Activated naive CD4-positive, alpha-beta T cell treated with anti-CD3 and anti-CD28 coated beads, Interleukin-2, amount 50 U/mL, for 24 hours (primary cell): Measurements from ENCODE around the gene SORCS2.

ENCODE experiments used
- H3K27ac Mint-ChIP-seq: one replicate; pipeline ENCODE4 v1.8.0; 2021; ENCODE audit warnings: mild to moderate bottlenecking, mixed read lengths
- H3K27me3 Mint-ChIP-seq: one replicate; pipeline ENCODE4 v1.8.0; 2021; ENCODE audit warnings: mixed read lengths
- H3K36me3 Mint-ChIP-seq: one replicate; pipeline ENCODE4 v1.8.0; 2021; ENCODE audit warnings: mixed read lengths
- H3K4me1 Mint-ChIP-seq: one replicate; pipeline ENCODE4 v1.8.0; 2021; ENCODE audit warnings: mixed read lengths
- H3K4me3 Mint-ChIP-seq: one replicate; pipeline ENCODE4 v1.8.0; 2021; ENCODE audit warnings: mild to moderate bottlenecking, mixed read lengths
- H3K9me3 Mint-ChIP-seq: one replicate; pipeline ENCODE4 v1.8.0; 2021; ENCODE audit warnings: mixed read lengths

The SORCS2 gene

GRCh38 chr4:7714738-7715137 lies 522.4 kb downstream of the SORCS2 start:
- no peak overlapping the region for H3K4me3 Mint-ChIP-seq
- H3K9me3 Mint-ChIP-seq = no peaks in the 10 kb centered on the region
- no peaks in the 10 kb centered on the region for H3K4me1 Mint-ChIP-seq
- H3K36me3 Mint-ChIP-seq = no peaks in the 10 kb centered on the region
- H3K27me3 Mint-ChIP-seq = no peaks in the 10 kb centered on the region
- H3K27ac Mint-ChIP-seq = no peak overlapping the region

- Mint-ChIP-seq H3K4me3 (no peak overlapping the region), H3K36me3 (no peaks in the 10 kb centered on the region), H3K27ac (no peak overlapping the region), H3K27me3 (no peaks in the 10 kb centered on the region), H3K4me1 (no peaks in the 10 kb centered on the region), H3K9me3 (no peaks in the 10 kb centered on the region)
Observed at GRCh38 chr4:7715271-7716009, 523.1 kb downstream of the SORCS2 start.

GRCh38 chr4:7716010-7716721 lies 523.8 kb downstream of the SORCS2 start:
- Mint-ChIP-seq H3K27ac (no peak overlapping the region), H3K27me3 (no peaks in the 10 kb centered on the region), H3K36me3 (no peaks in the 10 kb centered on the region), H3K4me3 (no peak overlapping the region), H3K9me3 (no peaks in the 10 kb centered on the region), H3K4me1 (no peaks in the 10 kb centered on the region)

- no peaks in the 10 kb centered on the region for H3K36me3 Mint-ChIP-seq
- no peaks in the 10 kb centered on the region for H3K4me1 Mint-ChIP-seq
- no peak overlapping the region for H3K4me3 Mint-ChIP-seq
- no peak overlapping the region for H3K27ac Mint-ChIP-seq
- H3K9me3 Mint-ChIP-seq = no peaks in the 10 kb centered on the region
- H3K27me3 Mint-ChIP-seq = no peaks in the 10 kb centered on the region
Observed at GRCh38 chr4:7717161-7717560, 524.8 kb downstream of the SORCS2 start.

- no peak overlapping the region for H3K27ac Mint-ChIP-seq
Observed at GRCh38 chr4:7717946-7718490, 525.7 kb downstream of the SORCS2 start.

GRCh38 chr4:7719354-7720174 lies 527.2 kb downstream of the SORCS2 start:
- no peak overlapping the region for H3K27ac Mint-ChIP-seq
- H3K36me3 Mint-ChIP-seq = no peaks in the 10 kb centered on the region
- no peaks in the 10 kb centered on the region for H3K4me1 Mint-ChIP-seq
- no peaks in the 10 kb centered on the region for H3K27me3 Mint-ChIP-seq
- no peaks in the 10 kb centered on the region for H3K9me3 Mint-ChIP-seq
- no peak overlapping the region for H3K4me3 Mint-ChIP-seq

More at GRCh38 chr4:7717946-7718490, 525.7 kb downstream of the SORCS2 start:
- Mint-ChIP-seq H3K4me3 (no peak overlapping the region), H3K4me1 (no peaks in the 10 kb centered on the region), H3K27me3 (no peaks in the 10 kb centered on the region), H3K36me3 (no peaks in the 10 kb centered on the region), H3K9me3 (no peaks in the 10 kb centered on the region)

- Mint-ChIP-seq H3K4me3 (no peak overlapping the region), H3K4me1 (no peaks in the 10 kb centered on the region)
Observed at GRCh38 chr4:7721984-7722551, 529.7 kb downstream of the SORCS2 start.

GRCh38 chr4:7722766-7723387 lies 530.5 kb downstream of the SORCS2 start:
- Mint-ChIP-seq H3K4me1 (no peaks in the 10 kb centered on the region), H3K9me3 (no peaks in the 10 kb centered on the region), H3K27ac (no peak overlapping the region), H3K27me3 (no peaks in the 10 kb centered on the region), H3K4me3 (no peak overlapping the region), H3K36me3 (no peaks in the 10 kb centered on the region)

More at GRCh38 chr4:7721984-7722551, 529.7 kb downstream of the SORCS2 start:
- no peaks in the 10 kb centered on the region for H3K9me3 Mint-ChIP-seq
- no peaks in the 10 kb centered on the region for H3K36me3 Mint-ChIP-seq
- H3K27me3 Mint-ChIP-seq = no peaks in the 10 kb centered on the region
- no peak overlapping the region for H3K27ac Mint-ChIP-seq

GRCh38 chr4:7723625-7724024 lies 531.3 kb downstream of the SORCS2 start:
- Mint-ChIP-seq H3K4me3 (no peak overlapping the region), H3K9me3 (no peaks in the 10 kb centered on the region), H3K27ac (no peak overlapping the region), H3K36me3 (no peaks in the 10 kb centered on the region), H3K4me1 (no peaks in the 10 kb centered on the region), H3K27me3 (no peaks in the 10 kb centered on the region)

- Mint-ChIP-seq H3K36me3 (no peaks in the 10 kb centered on the region), H3K4me1 (no peaks in the 10 kb centered on the region), H3K9me3 (no peaks in the 10 kb centered on the region), H3K4me3 (no peak overlapping the region), H3K27ac (no peak overlapping the region), H3K27me3 (no peaks in the 10 kb centered on the region)
Observed at GRCh38 chr4:7725951-7726350, 533.6 kb downstream of the SORCS2 start.

GRCh38 chr4:7726665-7727413 lies 534.5 kb downstream of the SORCS2 start:
- Mint-ChIP-seq H3K27me3 (no peaks in the 10 kb centered on the region), H3K4me3 (no peak overlapping the region), H3K27ac (no peak overlapping the region), H3K36me3 (no peaks in the 10 kb centered on the region), H3K9me3 (no peaks in the 10 kb centered on the region), H3K4me1 (no peaks in the 10 kb centered on the region)

GRCh38 chr4:7727749-7728148 lies 535.4 kb downstream of the SORCS2 start:
- no peaks in the 10 kb centered on the region for H3K4me1 Mint-ChIP-seq
- H3K36me3 Mint-ChIP-seq = no peaks in the 10 kb centered on the region
- no peak overlapping the region for H3K4me3 Mint-ChIP-seq
- no peak overlapping the region for H3K27ac Mint-ChIP-seq
- H3K9me3 Mint-ChIP-seq = no peaks in the 10 kb centered on the region
- H3K27me3 Mint-ChIP-seq = no peaks in the 10 kb centered on the region

- no peaks in the 10 kb centered on the region for H3K27me3 Mint-ChIP-seq
- no peaks in the 10 kb centered on the region for H3K36me3 Mint-ChIP-seq
- no peak overlapping the region for H3K4me3 Mint-ChIP-seq
- H3K4me1 Mint-ChIP-seq = no peaks in the 10 kb centered on the region
- no peaks in the 10 kb centered on the region for H3K9me3 Mint-ChIP-seq
- H3K27ac Mint-ChIP-seq = no peak overlapping the region
Observed at GRCh38 chr4:7731437-7731836, 539.1 kb downstream of the SORCS2 start.

GRCh38 chr4:7732263-7732662 lies 539.9 kb downstream of the SORCS2 start:
- Mint-ChIP-seq H3K4me3 (no peak overlapping the region), H3K27ac (no peak overlapping the region), H3K36me3 (no peaks in the 10 kb centered on the region), H3K4me1 (no peaks in the 10 kb centered on the region), H3K27me3 (no peaks in the 10 kb centered on the region), H3K9me3 (no peaks in the 10 kb centered on the region)
